Endothelial cell of umbilical vein (primary cell): ENCODE measurements around the gene DCC. TPM values are rescaled to one million over a fixed set of nuclear protein-coding genes. Genes with fewer than 3 reads are reported as not detected.

Source experiments
- BruUV-seq: library from RNA; stranded (reverse); fragments of 400-500 nt; replicated peaks from 2 replicates; lab custom pipeline; 2021; lab: Mats Ljungman, UMichigan
- CTCF ChIA-PET: fragments of 300-600, 350-600 bp; sonication (Branson Sonifier 250); formaldehyde crosslinking; loops from one replicate; lab custom pipeline; 2021; ENCODE audit warnings: antibody characterized with exemption, inconsistent platforms; lab: Charles Lee
- POLR2A ChIA-PET: fragments of 300-600, 350-600 bp; sonication (Branson Sonifier 250); formaldehyde crosslinking; loops from one replicate; lab custom pipeline; 2021; ENCODE audit warnings: antibody characterized with exemption, inconsistent platforms; lab: Charles Lee
- DNase-seq: peaks from one replicate; pipeline ENCODE4 v3.0.0-alpha.2; 2011; ENCODE audit warnings: low read depth, low spot score
- FAIRE-seq: peaks from 2 replicates; lab custom pipeline; 2011; peaks lifted over from hg19 to GRCh38; lab: Jason Lieb, UNC
- H2AFZ ChIP-seq: 2 replicates; pipeline ENCODE4 v1.6.0; 2012; ENCODE audit warnings: low read depth, low read length, control low read depth, inconsistent platforms
- H3K27ac ChIP-seq: 2 replicates; pipeline ENCODE4 v1.5.1; 2011; ENCODE audit warnings: low read depth, mild to moderate bottlenecking, control low read depth, low read length, moderate library complexity; ENCODE audit not compliant: insufficient read depth
- H3K27me3 ChIP-seq, 2 experiments: 2 replicates each; pipeline versions ENCODE4 v1.6.0 to v1.6.1; 2011; ENCODE audit warnings: low read length in 2 of 2, mixed read lengths in 1 of 2; ENCODE audit not compliant: control insufficient read depth in 2 of 2, insufficient read depth in 2 of 2
- H3K36me3 ChIP-seq, 2 experiments: 2 replicates in 1 of 2; 3 replicates in 1 of 2; pipeline ENCODE4 v1.5.1; 2011; ENCODE audit warnings: low read length in 2 of 2, mild to moderate bottlenecking in 1 of 2, moderate library complexity in 1 of 2; ENCODE audit not compliant: control insufficient read depth in 2 of 2, insufficient read depth in 2 of 2; ENCODE audit errors: extremely low read depth in 1 of 2
- H3K4me1 ChIP-seq: 3 replicates; pipeline ENCODE4 v1.5.1; 2011; ENCODE audit warnings: mild to moderate bottlenecking, low read length; ENCODE audit not compliant: control insufficient read depth, insufficient read depth; ENCODE audit errors: extremely low read depth
- H3K4me2 ChIP-seq: 2 replicates; pipeline ENCODE4 v1.6.1; 2011; ENCODE audit warnings: low read length, control low read depth, mixed read lengths; ENCODE audit not compliant: insufficient read depth
- H3K4me3 ChIP-seq, 3 experiments: fragments of 200-600 bp in 1 of 3; sonication (generic), shearing (Covaris generic) in 1 of 3; replicated peaks in 1 of 3; 2 replicates each; pipeline ENCODE4 v1.5.1; 2011 to 2016; ENCODE audit warnings: control low read depth in 3 of 3, low read length in 3 of 3, mild to moderate bottlenecking in 2 of 3, inconsistent platforms in 1 of 3, low read depth in 1 of 3, moderate library complexity in 1 of 3; ENCODE audit not compliant: insufficient read depth in 1 of 3
- H3K79me2 ChIP-seq: 2 replicates; pipeline ENCODE4 v1.6.0; 2012; ENCODE audit warnings: low read length, inconsistent platforms; ENCODE audit not compliant: control insufficient read depth, insufficient read depth
- H3K9ac ChIP-seq: replicated peaks from 2 replicates; pipeline ENCODE3; 2011; ENCODE audit warnings: low read length, control low read depth; ENCODE audit not compliant: insufficient read depth; ENCODE audit errors: extremely low read depth
- H3K9me1 ChIP-seq: replicated peaks from 3 replicates; pipeline ENCODE4 v1.6.0; 2011; ENCODE audit warnings: mild to moderate bottlenecking, low read length; ENCODE audit not compliant: control insufficient read depth, insufficient read depth; ENCODE audit errors: extremely low read depth
- H3K9me3 ChIP-seq: replicated peaks from 2 replicates; pipeline ENCODE4 v1.5.1; 2012; ENCODE audit warnings: low read length, inconsistent platforms; ENCODE audit not compliant: control insufficient read depth, insufficient read depth
- H4K20me1 ChIP-seq: replicated peaks from 2 replicates; pipeline ENCODE3; 2011; ENCODE audit warnings: mild to moderate bottlenecking, low read length; ENCODE audit not compliant: control insufficient read depth, insufficient read depth; ENCODE audit errors: extremely low read depth
- CTCF ChIP-seq, 2 donors: IDR thresholded peaks; 1 replicate in 1 of 2; 2 replicates in 1 of 2; pipeline ENCODE4 v1.5.1; 2011; ENCODE audit warnings: low read length in 2 of 2, mild to moderate bottlenecking in 2 of 2, moderate library complexity in 2 of 2, control low read depth in 1 of 2, inconsistent platforms in 1 of 2, low read depth in 1 of 2; ENCODE audit not compliant: insufficient read depth in 1 of 2; ENCODE audit errors: extremely low read depth in 1 of 2
- EZH2 ChIP-seq: IDR thresholded peaks from 2 replicates; pipeline ENCODE4 v1.6.1; 2012; ENCODE audit warnings: borderline replicate concordance, low read depth, mild to moderate bottlenecking, moderate library complexity, low read length, inconsistent platforms; ENCODE audit not compliant: severe bottlenecking
- FOS ChIP-seq: IDR thresholded peaks from 2 replicates; pipeline ENCODE4 v1.6.1; 2011; ENCODE audit warnings: mild to moderate bottlenecking, low read length, moderate library complexity, borderline replicate concordance; ENCODE audit not compliant: insufficient read depth
- GATA2 ChIP-seq: IDR thresholded peaks from 2 replicates; pipeline ENCODE4 v1.7.0; 2011; ENCODE audit warnings: low read depth, mild to moderate bottlenecking, moderate library complexity, mixed read lengths, low read length; ENCODE audit not compliant: insufficient read length, insufficient read depth
- JUN ChIP-seq: IDR thresholded peaks from 2 replicates; pipeline ENCODE4 v1.6.1; 2011; ENCODE audit warnings: borderline replicate concordance, low read depth; ENCODE audit not compliant: insufficient read length, insufficient read depth
- MAX ChIP-seq: IDR thresholded peaks from 2 replicates; pipeline ENCODE4 v1.6.1; 2011; ENCODE audit not compliant: insufficient read depth, insufficient read length
- MYC ChIP-seq: IDR thresholded peaks from one replicate; pipeline ENCODE4 v1.6.1; 2011; ENCODE audit warnings: mild to moderate bottlenecking, low read depth, low read length
- POLR2A ChIP-seq: IDR thresholded peaks from 2 replicates; pipeline ENCODE4 v1.6.1; 2012; ENCODE audit warnings: low read depth, mild to moderate bottlenecking, control low read depth, low read length
- POLR2AphosphoS5 ChIP-seq: IDR thresholded peaks from 2 replicates; pipeline ENCODE4 v1.6.1; 2012; ENCODE audit warnings: low read depth, mild to moderate bottlenecking, control low read depth, low read length, moderate library complexity; ENCODE audit not compliant: insufficient read depth
- dilution Hi-C: fragments of 300-500 bp; cut with MboI; formaldehyde crosslinking; loops from one replicate; pipeline ENCODE4 v1.15.0; 2019; ENCODE audit warnings: low sequenced_read_pairs; ENCODE audit not compliant: extremely low pct_ligation_motif_present
- intact Hi-C: fragments of 100-400 bp; cut with micrococcal nuclease; formaldehyde crosslinking; loops from one replicate; pipeline ENCODE4 v1.10.0; 2022
- polyA plus RNA-seq, 4 experiments: library from polyadenylated mRNA; depleted of rRNA in 3 of 4; stranded (reverse) in 3 of 4; unstranded in 1 of 4; fragments of >200 nt; gene quantifications; 2 replicates each; pipeline versions ENCODE4 v1.2.1 to v1.2.3, GENCODE V29; 2011 to 2012; ENCODE audit warnings: missing spikeins in 1 of 4
- total RNA-seq: library from RNA; stranded (reverse); gene quantifications from 2 replicates; pipeline ENCODE4 v1.2.3, GENCODE V29; 2021

Gene DCC
- total and polyA plus RNA-seq, 2 donors (not counting 3 experiments of a cell fraction or from before 2014, with no cell fraction given), result not detected

- no peaks in the 10 kb centered on the region for H3K9me1 ChIP-seq
- H3K9me3 ChIP-seq, result peaks cover 2% of the 10 kb centered on the region
- intact Hi-C loops (no loop called here), dilution Hi-C loops (no loop called here)
- H3K27ac ChIP-seq, result no peak overlapping the region
- no peaks in the 10 kb centered on the region for H3K4me1 ChIP-seq
- BruUV-seq, result no TSS peak
- no peak overlapping the region for H3K9ac ChIP-seq
- no peaks in the 10 kb centered on the region for H3K27me3 ChIP-seq
- H2AFZ ChIP-seq, result no peak overlapping the region
- FAIRE-seq, result no peak
- no peaks in the 10 kb centered on the region for H3K36me3 ChIP-seq
- POLR2A ChIA-PET, result no interaction called here
- CTCF ChIA-PET, result no interaction called here
- H3K4me2 ChIP-seq, result no peak overlapping the region
- no peaks in the 10 kb centered on the region for H3K79me2 ChIP-seq
- H3K4me3 ChIP-seq, result no peak overlapping the region
- DNase-seq, result no peak
- H4K20me1 ChIP-seq, result no peaks in the 10 kb centered on the region
- no peak for TF ChIP-seq MAX
- no peak for TF ChIP-seq MYC
- no peak for TF ChIP-seq CTCF (IDR thresholded peaks at IDR 0.05; ENCODE audit: extremely low read depth in 1 of 2, insufficient read depth in 1 of 2, low read depth in 1 of 2, low read length in 2 of 2)
- no peak for TF ChIP-seq POLR2AphosphoS5
- no peak for TF ChIP-seq JUN
- no peak for TF ChIP-seq EZH2
- TF ChIP-seq FOS, result no peak
- no peak for TF ChIP-seq POLR2A
- no peak for TF ChIP-seq GATA2
Observed at GRCh38 chr18:52722904-52723303, 382.9 kb downstream of the DCC start.
